IMR-90 (cell line): ENCODE measurements around the gene REPIN1. TPM values are rescaled to one million over a fixed set of nuclear protein-coding genes. Genes with fewer than 3 reads are reported as not detected.

Experiments used
- ATAC-seq: fragments of 200-7000 bp; cut with Tn5 transposase; 2 replicates; pipeline ENCODE4 v1.9.1; 2020; ENCODE audit warnings: low read depth, mild to moderate bottlenecking, moderate library complexity
- BruUV-seq: library from RNA; stranded (reverse); fragments of 400-500 nt; replicated peaks from 2 replicates; lab custom pipeline; 2021; lab: Mats Ljungman, UMichigan
- CTCF ChIA-PET: fragments of 300-600 bp; formaldehyde crosslinking; extraction: SDS; loops from one replicate; lab custom pipeline; 2021; ENCODE audit warnings: antibody characterized with exemption; lab: Yijun Ruan, JAX
- POLR2A ChIA-PET: fragments of 300-600 bp; sonication (Branson Sonifier 250); formaldehyde crosslinking; loops from one replicate; lab custom pipeline; 2022; ENCODE audit warnings: antibody characterized with exemption; ENCODE audit not compliant: unreplicated experiment; lab: Charles Lee
- DNase-seq: peaks from one replicate; pipeline ENCODE4 v3.0.0; 2013
- H2AFZ ChIP-seq: replicated peaks from 2 replicates; pipeline ENCODE3; 2013; ENCODE audit warnings: low read length, mild to moderate bottlenecking; ENCODE audit not compliant: poor library complexity
- H2AK5ac ChIP-seq: 2 replicates; pipeline ENCODE4 v1.6.1; 2013; ENCODE audit warnings: low read depth, low read length, inconsistent platforms
- H2AK9ac ChIP-seq: replicated peaks from 2 replicates; pipeline ENCODE3; 2013; ENCODE audit warnings: mild to moderate bottlenecking, low read depth, low read length, moderate library complexity; ENCODE audit not compliant: poor library complexity
- H2BK120ac ChIP-seq: 2 replicates; pipeline ENCODE4 v1.6.1; 2013; ENCODE audit warnings: low read depth, low read length, inconsistent platforms
- H2BK15ac ChIP-seq: 3 replicates; pipeline ENCODE4 v1.6.1; 2013; ENCODE audit warnings: low read depth, low read length, inconsistent platforms
- H2BK20ac ChIP-seq: 2 replicates; pipeline ENCODE4 v1.6.1; 2013; ENCODE audit warnings: low read depth, mild to moderate bottlenecking, inconsistent platforms, low read length, moderate library complexity
- H2BK5ac ChIP-seq: 2 replicates; pipeline ENCODE4 v1.6.1; 2013; ENCODE audit warnings: mild to moderate bottlenecking, low read depth, low read length, inconsistent platforms; ENCODE audit not compliant: poor library complexity, severe bottlenecking
- H3K14ac ChIP-seq: replicated peaks from 2 replicates; pipeline ENCODE4 v1.6.1; 2013; ENCODE audit warnings: low read depth, low read length, inconsistent platforms
- H3K18ac ChIP-seq: 2 replicates; pipeline ENCODE4 v1.6.1; 2013; ENCODE audit warnings: low read depth, low read length, control low read depth
- H3K23ac ChIP-seq: 2 replicates; pipeline ENCODE4 v1.6.1; 2013; ENCODE audit warnings: low read depth, low read length, inconsistent platforms
- H3K27ac ChIP-seq: 2 replicates; pipeline ENCODE4 v1.5.1; 2013; ENCODE audit warnings: mild to moderate bottlenecking, control low read depth, low read length; ENCODE audit not compliant: insufficient read depth
- H3K27me3 ChIP-seq: 2 replicates; pipeline ENCODE4 v1.6.1; 2013; ENCODE audit warnings: low read length; ENCODE audit not compliant: control insufficient read depth, insufficient read depth
- H3K36me3 ChIP-seq: 2 replicates; pipeline ENCODE4 v1.6.1; 2013; ENCODE audit warnings: low read length, mixed read lengths; ENCODE audit not compliant: control insufficient read depth, insufficient read depth
- H3K4ac ChIP-seq: 2 replicates; pipeline ENCODE4 v1.6.1; 2013; ENCODE audit warnings: low read depth, low read length, inconsistent platforms
- H3K4me1 ChIP-seq: 2 replicates; pipeline ENCODE4 v1.6.1; 2013; ENCODE audit warnings: low read length, mixed read lengths; ENCODE audit not compliant: control insufficient read depth, insufficient read depth
- H3K4me2 ChIP-seq: 2 replicates; pipeline ENCODE4 v1.6.1; 2013; ENCODE audit warnings: low read depth, mild to moderate bottlenecking, control low read depth, low read length, moderate library complexity
- H3K4me3 ChIP-seq: 2 replicates; pipeline ENCODE4 v1.5.1; 2013; ENCODE audit warnings: low read depth, mild to moderate bottlenecking, control low read depth, low read length, moderate library complexity; ENCODE audit not compliant: insufficient read depth
- H3K56ac ChIP-seq: 2 replicates; pipeline ENCODE4 v1.6.1; 2013; ENCODE audit warnings: low read length, inconsistent platforms; ENCODE audit not compliant: insufficient read depth; ENCODE audit errors: extremely low read depth
- H3K79me1 ChIP-seq, 2 experiments: 2 replicates each; pipeline ENCODE4 v1.6.1; 2013; ENCODE audit warnings: low read length in 2 of 2, inconsistent platforms in 1 of 2, low read depth in 1 of 2
- H3K9ac ChIP-seq: 2 replicates; pipeline ENCODE4 v1.6.1; 2013; ENCODE audit warnings: low read depth, low read length, control low read depth
- H3K9me1 ChIP-seq: 2 replicates; pipeline ENCODE4 v1.6.1; 2013; ENCODE audit warnings: low read length, inconsistent platforms; ENCODE audit not compliant: insufficient read depth
- H3K9me3 ChIP-seq: 2 replicates; pipeline ENCODE4 v1.6.1; 2013; ENCODE audit warnings: low read length; ENCODE audit not compliant: control insufficient read depth, insufficient read depth
- H4K20me1 ChIP-seq: 2 replicates; pipeline ENCODE4 v1.6.1; 2013; ENCODE audit warnings: low read length, inconsistent platforms; ENCODE audit not compliant: insufficient read depth
- H4K5ac ChIP-seq: 2 replicates; pipeline ENCODE4 v1.6.1; 2013; ENCODE audit warnings: mild to moderate bottlenecking, low read depth, low read length, control low read depth
- H4K8ac ChIP-seq, 2 experiments: 2 replicates each; pipeline ENCODE4 v1.6.1; 2013; ENCODE audit warnings: low read depth in 2 of 2, low read length in 2 of 2, control low read depth in 1 of 2, inconsistent platforms in 1 of 2
- H4K91ac ChIP-seq: 2 replicates; pipeline ENCODE4 v1.6.1; 2013; ENCODE audit warnings: low read depth, low read length, inconsistent platforms; ENCODE audit not compliant: insufficient read depth
- BHLHE40 ChIP-seq: fragments of 150-350 bp; IDR thresholded peaks from 2 replicates; pipeline ENCODE4 v1.6.1; 2016; ENCODE audit warnings: mild to moderate bottlenecking, low read depth, low read length
- CEBPB ChIP-seq: IDR thresholded peaks from 2 replicates; pipeline ENCODE4 v1.6.1; 2012; ENCODE audit warnings: low read depth, low read length, improper control_type of control experiment
- CHD1 ChIP-seq: IDR thresholded peaks from 2 replicates; pipeline ENCODE4 v1.6.1; 2012; ENCODE audit warnings: low read depth, low read length, improper control_type of control experiment
- FOS ChIP-seq: fragments of 150-350 bp; IDR thresholded peaks from 2 replicates; pipeline ENCODE4 v1.6.1; 2016; ENCODE audit warnings: low read depth, low read length
- MAZ ChIP-seq: IDR thresholded peaks from 2 replicates; pipeline ENCODE4 v1.6.1; 2012; ENCODE audit warnings: low read depth, mild to moderate bottlenecking, low read length, improper control_type of control experiment, moderate library complexity, borderline replicate concordance
- MXI1 ChIP-seq: IDR thresholded peaks from 2 replicates; pipeline ENCODE4 v1.6.1; 2012; ENCODE audit warnings: low read depth, mild to moderate bottlenecking, low read length, moderate library complexity, borderline replicate concordance
- NFE2L2 ChIP-seq: fragments of 150-350 bp; IDR thresholded peaks from 2 replicates; pipeline ENCODE4 v1.6.1; 2016; ENCODE audit warnings: low read depth, mild to moderate bottlenecking, low read length
- RAD21 ChIP-seq: IDR thresholded peaks from 2 replicates; pipeline ENCODE4 v1.6.1; 2012; ENCODE audit warnings: low read length, improper control_type of control experiment
- RCOR1 ChIP-seq: IDR thresholded peaks from 2 replicates; pipeline ENCODE4 v1.6.1; 2012; ENCODE audit warnings: mild to moderate bottlenecking, low read length, improper control_type of control experiment; ENCODE audit not compliant: insufficient replicate concordance
- RFX5 ChIP-seq: IDR thresholded peaks from 2 replicates; pipeline ENCODE4 v1.8.0; 2012; ENCODE audit warnings: low read depth, mild to moderate bottlenecking, low read length, moderate library complexity
- SMC3 ChIP-seq: fragments of 150-350 bp; IDR thresholded peaks from 2 replicates; pipeline ENCODE4 v1.6.1; 2016; ENCODE audit warnings: low read depth, mild to moderate bottlenecking, antibody characterized with exemption, low read length, moderate library complexity
- WGBS, 2 experiments: methylation state at CpG; one replicate each; pipeline versions ENCODE4 v1.1.5 to v1.1.7; 2013; ENCODE audit warnings: missing lambda C conversion rate in 2 of 2; ENCODE audit not compliant: insufficient read length in 1 of 2; ENCODE audit errors: extremely low coverage in 2 of 2; 5-methylcytosine and 5-hydroxymethylcytosine counted together
- dilution Hi-C: fragments of 300-500 bp; cut with HindIII; formaldehyde crosslinking; loops from one replicate; pipeline ENCODE4 v1.14.3; 2018; ENCODE audit warnings: low sequenced_read_pairs; ENCODE audit not compliant: unreplicated experiment
- in situ Hi-C: fragments of 300-500 bp; cut with MboI; formaldehyde crosslinking; loops from 3 replicates; pipeline ENCODE4 v1.14.3; 2019; ENCODE audit warnings: low sequenced_read_pairs, inconsistent platforms, mixed read lengths
- intact Hi-C: fragments of 100-400 bp; cut with micrococcal nuclease; formaldehyde crosslinking; loops from 2 replicates; pipeline ENCODE4 v1.10.0; 2022
- polyA plus RNA-seq, 3 experiments: library from polyadenylated mRNA; depleted of rRNA; stranded (reverse); fragments of >200 nt; gene quantifications; 2 replicates each; pipeline ENCODE4 v1.2.3, GENCODE V29; 2012; ENCODE audit warnings: low replicate concordance in 1 of 3
- total RNA-seq: library from RNA; depleted of rRNA; stranded (reverse); fragments of >200 nt; gene quantifications from 2 replicates; pipeline ENCODE4 v1.2.3, GENCODE V29; 2012
- TF ChIP-seq, protein P1 (sequence below): conservative IDR thresholded peaks from 2 replicates; pipeline ENCODE4 v1.5.1; 2012; ENCODE audit warnings: mild to moderate bottlenecking, low read depth, low read length, improper control_type of control experiment
- TF ChIP-seq, protein P2 (sequence below): fragments of 150-350 bp; IDR thresholded peaks from 2 replicates; pipeline ENCODE4 v1.6.1; 2016; ENCODE audit warnings: low read depth, mild to moderate bottlenecking, low read length, moderate library complexity, borderline replicate concordance
- TF ChIP-seq, protein P3 (sequence below): fragments of 150-350 bp; IDR thresholded peaks from 2 replicates; pipeline ENCODE4 v1.6.1; 2017; ENCODE audit warnings: mild to moderate bottlenecking, antibody characterized with exemption, low read length, low read depth

The REPIN1 gene
- total and polyA plus RNA-seq, 2 of the 4 experiments (the other 2 are of a cell fraction): 19.4 to 50.6 TPM

DNA sequence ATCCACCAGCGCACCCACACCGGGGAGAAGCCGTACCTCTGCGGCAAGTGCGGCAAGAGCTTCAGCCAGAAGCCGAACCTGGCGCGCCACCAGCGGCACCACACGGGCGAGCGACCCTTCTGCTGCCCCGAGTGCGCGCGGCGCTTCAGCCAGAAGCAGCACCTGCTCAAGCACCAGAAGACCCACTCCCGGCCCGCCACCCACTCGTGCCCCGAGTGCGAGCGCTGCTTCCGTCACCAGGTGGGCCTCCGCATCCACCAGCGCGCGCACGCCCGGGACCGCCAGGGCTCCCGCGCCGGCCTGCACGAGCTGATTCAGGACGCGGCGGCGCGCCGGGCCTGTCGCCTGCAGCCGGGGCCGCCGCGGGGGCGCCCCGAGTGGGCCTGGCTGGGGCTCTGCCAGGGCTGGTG lies 28.2 kb downstream of the REPIN1 start:
- Histone ChIP-seq H2AFZ (no peak overlapping the region), H3K4ac (no peak overlapping the region), H4K91ac (no peak overlapping the region), H3K9me1 (no peaks in the 10 kb centered on the region), H3K9me3 (no peaks in the 10 kb centered on the region), H2BK120ac (no peak overlapping the region), H3K23ac (no peak overlapping the region), H2AK5ac (no peak overlapping the region), H4K5ac (no peak overlapping the region), H3K9ac (no peak overlapping the region), H2BK5ac (no peak overlapping the region), H3K79me1 (0 out of 4 replicates have a peak, but pooled peaks cover 6 to 12% of the 10 kb centered on the region in 2 experiments), H3K56ac (no peak overlapping the region), H4K8ac (no peak overlapping the region), H3K27me3 (no peaks in the 10 kb centered on the region), H3K4me1 (peaks cover 7% of the 10 kb centered on the region), H3K18ac (no peak overlapping the region), H3K27ac (no peak overlapping the region), H2AK9ac (no peak overlapping the region), H3K36me3 (peaks cover 22% of the 10 kb centered on the region; the same call in 1 of the 2 replicates), H2BK15ac (no peak overlapping the region), H2BK20ac (no peak overlapping the region), H3K4me2 (no peak overlapping the region), H3K4me3 (no peak overlapping the region), H4K20me1 (no peaks in the 10 kb centered on the region), H3K14ac (no peak overlapping the region)
- no peak for ATAC-seq
- intact Hi-C loops: no loop called here
- 97% methylated on average over 28 of the region's 48 CpGs; no CpG with 5 or more reads in 1 of the 2 experiments for WGBS, 2 experiments
- CTCF ChIA-PET: no interaction called here
- TF ChIP-seq RFX5 (no peak), BHLHE40 (no peak), MXI1 (no peak), RAD21 (no peak), RCOR1 (no peak), CEBPB (no peak), CHD1 (no peak), FOS (no peak), SMC3 (no peak), NFE2L2 (no peak), MAZ (no peak)
- TF ChIP-seq, protein P1, sequence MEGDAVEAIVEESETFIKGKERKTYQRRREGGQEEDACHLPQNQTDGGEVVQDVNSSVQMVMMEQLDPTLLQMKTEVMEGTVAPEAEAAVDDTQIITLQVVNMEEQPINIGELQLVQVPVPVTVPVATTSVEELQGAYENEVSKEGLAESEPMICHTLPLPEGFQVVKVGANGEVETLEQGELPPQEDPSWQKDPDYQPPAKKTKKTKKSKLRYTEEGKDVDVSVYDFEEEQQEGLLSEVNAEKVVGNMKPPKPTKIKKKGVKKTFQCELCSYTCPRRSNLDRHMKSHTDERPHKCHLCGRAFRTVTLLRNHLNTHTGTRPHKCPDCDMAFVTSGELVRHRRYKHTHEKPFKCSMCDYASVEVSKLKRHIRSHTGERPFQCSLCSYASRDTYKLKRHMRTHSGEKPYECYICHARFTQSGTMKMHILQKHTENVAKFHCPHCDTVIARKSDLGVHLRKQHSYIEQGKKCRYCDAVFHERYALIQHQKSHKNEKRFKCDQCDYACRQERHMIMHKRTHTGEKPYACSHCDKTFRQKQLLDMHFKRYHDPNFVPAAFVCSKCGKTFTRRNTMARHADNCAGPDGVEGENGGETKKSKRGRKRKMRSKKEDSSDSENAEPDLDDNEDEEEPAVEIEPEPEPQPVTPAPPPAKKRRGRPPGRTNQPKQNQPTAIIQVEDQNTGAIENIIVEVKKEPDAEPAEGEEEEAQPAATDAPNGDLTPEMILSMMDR: no peak
- TF ChIP-seq, protein P2, sequence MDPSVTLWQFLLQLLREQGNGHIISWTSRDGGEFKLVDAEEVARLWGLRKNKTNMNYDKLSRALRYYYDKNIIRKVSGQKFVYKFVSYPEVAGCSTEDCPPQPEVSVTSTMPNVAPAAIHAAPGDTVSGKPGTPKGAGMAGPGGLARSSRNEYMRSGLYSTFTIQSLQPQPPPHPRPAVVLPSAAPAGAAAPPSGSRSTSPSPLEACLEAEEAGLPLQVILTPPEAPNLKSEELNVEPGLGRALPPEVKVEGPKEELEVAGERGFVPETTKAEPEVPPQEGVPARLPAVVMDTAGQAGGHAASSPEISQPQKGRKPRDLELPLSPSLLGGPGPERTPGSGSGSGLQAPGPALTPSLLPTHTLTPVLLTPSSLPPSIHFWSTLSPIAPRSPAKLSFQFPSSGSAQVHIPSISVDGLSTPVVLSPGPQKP: no peak
- TF ChIP-seq, protein P3, sequence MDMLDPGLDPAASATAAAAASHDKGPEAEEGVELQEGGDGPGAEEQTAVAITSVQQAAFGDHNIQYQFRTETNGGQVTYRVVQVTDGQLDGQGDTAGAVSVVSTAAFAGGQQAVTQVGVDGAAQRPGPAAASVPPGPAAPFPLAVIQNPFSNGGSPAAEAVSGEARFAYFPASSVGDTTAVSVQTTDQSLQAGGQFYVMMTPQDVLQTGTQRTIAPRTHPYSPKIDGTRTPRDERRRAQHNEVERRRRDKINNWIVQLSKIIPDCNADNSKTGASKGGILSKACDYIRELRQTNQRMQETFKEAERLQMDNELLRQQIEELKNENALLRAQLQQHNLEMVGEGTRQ: no peak
- BruUV-seq: no TSS peak
- in situ Hi-C loops: no loop called here
- DNase-seq: no peak
- POLR2A ChIA-PET: no interaction called here
- dilution Hi-C loops: no loop called here
